ENCODE results near the gene HTR1D.
A peak's percentile ranks its signal among the peaks of the same experiment; 100 is the strongest.
"Not testable (repeated sequence)": the region's sequence is repeated elsewhere in the genome, so short reads cannot be mapped to it uniquely, and the experiment has no call there.

The HTR1D gene

DNA sequence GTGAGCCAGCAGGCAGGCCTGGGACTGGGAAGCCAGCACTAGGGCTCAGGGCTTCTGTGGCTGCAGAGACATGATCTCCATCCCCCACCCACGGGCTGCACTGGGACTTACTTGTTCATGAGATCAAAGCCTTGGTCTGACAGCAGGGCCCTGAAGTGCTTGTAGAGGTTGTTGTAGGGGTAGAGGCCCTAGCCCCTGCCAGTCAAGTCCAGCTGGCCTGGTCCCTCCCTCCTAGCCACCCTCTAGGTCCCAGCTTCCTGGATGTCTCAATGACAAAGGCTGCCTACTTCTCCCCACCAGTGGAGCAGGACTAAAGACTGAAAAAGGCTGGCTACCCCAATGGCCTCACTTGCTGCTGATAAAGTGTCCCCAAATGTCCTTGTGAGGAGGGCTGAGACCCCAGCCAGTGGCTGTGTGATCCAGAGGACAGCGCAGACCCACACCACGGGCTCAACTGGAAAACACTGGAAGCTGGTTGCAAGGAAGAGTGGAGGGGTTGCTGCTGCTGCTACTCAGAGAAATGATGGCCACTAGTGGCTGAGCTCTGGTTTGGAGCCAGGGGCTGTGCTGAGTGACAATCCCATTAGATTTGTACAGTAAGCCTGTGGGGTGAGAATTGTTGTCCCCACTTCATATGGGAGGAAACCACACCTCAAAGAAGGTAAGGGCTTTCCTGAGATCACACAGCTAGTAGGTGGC, 1.4 kb downstream of the HTR1D start:
- DNase-seq: no peak

DNA sequence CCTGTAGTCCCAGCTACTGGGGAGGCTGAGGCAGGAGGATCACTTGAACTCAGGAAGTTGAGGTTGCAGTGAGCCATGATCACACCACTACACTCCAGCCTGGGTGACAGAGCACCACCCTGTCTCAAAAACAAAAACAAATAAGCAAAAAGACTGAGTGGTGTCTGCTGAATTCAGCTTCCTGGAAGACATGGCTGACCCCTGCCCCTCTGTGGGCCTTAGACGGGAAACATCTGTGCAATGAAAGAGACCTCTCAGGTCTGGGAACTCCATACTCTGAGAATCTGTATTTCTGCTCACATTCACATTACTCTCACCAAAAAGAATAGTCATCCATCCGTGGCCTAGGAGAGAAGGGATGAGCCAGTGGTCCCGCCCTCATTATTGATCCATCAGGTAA, 2.0 kb downstream of the HTR1D start:
- DNase-seq: no peak

DNA sequence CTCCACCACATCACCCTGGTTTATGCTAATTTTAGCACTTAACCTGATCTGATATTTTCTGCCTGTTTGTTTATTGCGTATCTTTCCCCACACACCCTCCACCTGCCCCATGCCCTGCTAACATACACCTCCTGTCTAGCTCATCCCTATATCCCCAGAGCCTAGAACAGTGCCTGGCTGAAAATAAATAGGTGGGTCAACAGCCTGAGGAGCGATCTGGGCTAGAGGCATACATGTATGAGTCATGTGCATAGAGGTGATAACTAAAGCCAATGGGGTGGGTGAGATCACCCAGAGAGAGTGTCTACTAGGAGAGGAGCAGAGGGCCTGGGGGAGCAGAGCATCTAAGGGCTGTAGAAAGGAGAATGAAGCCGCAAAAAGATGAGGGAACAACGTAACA, 2.7 kb downstream of the HTR1D start:
- no peak for DNase-seq

DNA sequence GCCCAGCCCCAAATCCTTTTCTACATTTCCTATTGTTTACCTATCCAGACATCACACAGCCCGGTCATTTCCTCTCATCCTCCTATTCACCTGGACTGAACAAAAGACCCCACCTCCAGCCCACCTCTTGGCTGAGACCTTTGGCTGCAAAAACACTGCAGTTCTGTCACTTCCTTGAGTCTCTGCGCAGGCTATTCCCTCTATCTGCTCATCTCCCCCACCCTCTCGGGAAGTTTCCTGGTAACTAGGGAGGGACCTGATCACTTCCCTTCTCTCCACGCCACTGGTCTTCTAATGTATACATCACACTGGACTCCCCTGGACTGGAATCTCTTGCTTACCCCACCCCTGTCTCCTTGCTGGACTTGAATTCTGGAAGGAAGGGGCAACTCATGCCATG, 5.3 kb downstream of the HTR1D start:
- DNase-seq: no peak

DNA sequence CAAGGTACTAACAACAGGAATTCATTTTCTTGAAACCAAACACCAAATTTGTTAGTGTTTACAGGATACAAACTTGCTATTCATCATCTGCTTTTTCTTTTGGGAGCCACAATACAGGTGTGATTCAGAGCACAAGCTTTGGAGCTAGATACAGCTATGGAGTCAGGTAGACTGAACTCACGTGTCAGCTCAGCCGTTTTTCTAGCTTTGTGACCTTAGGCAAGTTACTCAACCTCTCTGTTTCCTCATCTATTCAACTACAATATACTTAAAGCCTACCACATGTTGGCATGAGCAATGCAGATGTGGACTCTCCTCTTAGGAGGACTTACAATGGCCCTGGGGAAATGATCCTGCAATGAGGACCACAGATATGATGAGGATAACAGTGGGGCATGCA, 6.3 kb downstream of the HTR1D start:
- DNase-seq: no peak

DNA sequence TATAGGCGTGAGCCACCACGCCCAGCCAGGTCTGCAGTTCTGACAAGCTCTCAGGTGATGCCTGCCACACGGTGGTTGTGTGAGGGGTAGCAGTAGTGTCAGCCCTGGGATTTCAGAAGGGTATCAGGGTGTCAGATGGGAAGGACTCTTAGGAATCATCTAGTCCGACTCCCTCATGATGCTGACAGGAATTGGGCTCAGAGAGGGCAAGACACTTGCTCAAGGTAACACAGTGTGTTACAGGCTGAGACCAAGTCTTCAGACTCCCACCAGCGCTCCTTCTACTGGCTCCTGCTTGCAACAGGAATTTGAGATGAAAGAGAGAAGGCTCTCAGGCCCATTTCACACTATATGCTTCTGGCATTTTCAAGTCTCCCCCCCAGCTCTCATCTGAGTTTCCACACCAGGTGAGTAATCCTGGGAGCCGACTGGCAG, 6.9 kb downstream of the HTR1D start:
- DNase-seq: no peak

DNA sequence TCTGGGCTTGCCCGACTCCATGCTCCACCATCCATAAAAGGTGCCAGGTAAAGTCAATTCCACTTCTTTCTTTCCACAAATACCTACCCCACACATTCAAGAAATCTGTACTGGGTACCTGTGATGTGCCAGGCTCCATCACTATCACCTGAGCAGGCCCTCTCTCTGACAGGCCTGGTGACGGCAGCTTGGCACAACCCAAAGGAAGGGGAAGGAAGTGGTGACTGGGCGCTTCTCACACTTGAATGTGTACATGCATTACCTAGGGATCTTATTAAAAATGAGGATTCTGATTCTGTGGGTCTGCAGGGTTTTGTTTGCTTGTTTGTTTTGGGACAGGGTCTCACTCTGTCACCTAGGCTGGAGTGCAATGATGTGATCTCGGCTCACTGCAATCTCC, 7.5 kb downstream of the HTR1D start:
- DNase-seq: no peak

DNA sequence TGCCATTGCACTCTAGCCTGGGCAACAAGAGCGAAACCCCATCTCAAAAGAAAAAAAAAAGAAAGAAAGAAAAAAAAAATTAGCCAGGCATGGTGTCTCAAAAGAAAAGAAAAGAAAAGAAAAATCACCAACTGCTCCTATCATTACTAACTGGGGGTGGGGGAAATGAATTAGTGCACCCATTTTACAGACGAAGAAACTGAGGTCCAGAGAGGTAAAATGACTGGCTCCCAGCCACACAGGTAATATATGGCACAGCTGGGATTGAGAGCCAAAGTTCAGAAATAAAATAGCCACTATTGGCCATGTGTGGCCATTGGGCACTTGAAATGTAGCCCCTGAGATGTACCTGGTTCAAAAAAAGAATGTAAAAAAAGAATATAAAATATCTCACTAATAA, 8.8 kb downstream of the HTR1D start:
- DNase-seq: no peak

DNA sequence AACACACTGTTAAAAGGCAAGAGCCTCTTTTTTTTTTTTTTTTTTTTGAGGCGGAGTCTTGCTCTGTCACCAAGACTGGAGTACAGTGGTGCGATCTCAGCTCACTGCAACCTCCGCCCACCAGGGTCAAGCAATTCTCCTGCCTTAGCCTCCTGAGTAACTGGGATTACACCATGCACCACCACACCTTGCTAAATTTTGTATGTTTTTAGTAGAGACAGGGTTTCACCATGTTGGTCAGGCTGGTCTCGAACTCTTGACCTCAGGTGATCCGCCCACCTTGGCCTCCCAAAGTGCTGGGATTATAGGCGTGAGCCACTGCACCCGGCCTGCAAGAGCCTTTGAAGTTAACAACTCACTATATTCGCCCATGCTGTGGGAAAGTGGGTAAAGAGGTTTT, 9.6 kb downstream of the HTR1D start:
- not testable (repeated sequence) for DNase-seq

DNA sequence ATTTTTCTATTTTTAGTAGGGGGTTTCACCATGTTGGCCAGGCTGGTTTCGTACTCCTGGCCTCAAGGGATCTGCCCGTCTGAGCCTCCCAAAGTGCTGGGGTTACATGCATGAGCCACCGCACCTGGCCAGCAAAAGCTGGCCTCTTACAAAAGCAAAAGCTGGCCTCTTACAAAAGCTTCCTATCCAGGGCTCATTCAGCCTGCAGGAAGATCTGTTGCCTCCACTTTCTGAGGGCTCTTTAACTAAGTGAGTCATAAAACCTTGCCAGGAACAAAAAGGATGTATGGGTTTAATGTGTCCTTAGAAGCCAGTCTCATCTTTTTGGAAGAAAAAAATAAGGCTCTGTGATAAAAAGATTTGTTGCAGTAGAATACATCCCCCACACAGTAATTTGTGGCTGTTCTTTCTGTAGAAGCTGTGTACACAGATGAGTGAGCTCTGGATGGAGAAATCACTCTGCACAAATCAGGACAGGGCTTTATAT, 15.0 kb downstream of the HTR1D start:
- DNase-seq: no peak

DNA sequence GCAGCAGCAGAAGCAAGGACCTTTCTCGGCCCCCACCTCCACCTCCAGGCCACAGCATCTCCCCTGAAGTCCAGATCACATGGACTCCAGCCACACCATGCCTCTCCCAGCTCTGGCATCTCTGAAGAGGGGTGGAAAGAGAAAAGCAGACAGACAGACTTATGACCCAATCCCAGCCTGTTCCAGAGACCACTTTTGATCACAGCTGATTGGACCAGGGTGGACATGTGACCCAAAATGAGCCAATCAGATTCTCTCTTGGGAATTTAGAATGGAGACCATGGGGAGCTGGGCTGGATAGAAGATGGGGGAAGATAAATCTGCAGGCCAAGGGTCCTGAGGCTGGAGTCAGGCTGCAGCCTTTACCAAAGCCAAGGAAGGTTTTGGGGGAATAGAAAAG, 16.4 kb downstream of the HTR1D start:
- DNase-seq: no peak

DNA sequence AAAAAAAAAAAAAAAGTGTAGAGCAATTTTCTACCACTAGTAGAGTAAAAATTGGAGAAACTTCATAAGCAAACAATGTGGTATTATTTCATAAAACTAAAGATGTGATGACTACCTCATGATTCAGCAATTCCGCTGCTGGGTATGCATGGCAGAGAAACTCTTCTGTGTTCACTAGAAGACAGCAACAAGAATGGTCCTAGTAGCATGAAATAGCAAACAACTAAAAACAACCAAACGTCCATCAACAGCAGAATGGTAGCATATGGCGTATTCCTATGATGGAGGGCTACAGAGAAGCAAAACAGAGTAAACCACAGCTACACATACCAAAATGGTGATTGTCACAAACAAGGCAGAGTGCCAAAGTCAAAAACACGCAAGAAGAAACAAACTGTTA, 18.9 kb downstream of the HTR1D start:
- DNase-seq: no peak

DNA sequence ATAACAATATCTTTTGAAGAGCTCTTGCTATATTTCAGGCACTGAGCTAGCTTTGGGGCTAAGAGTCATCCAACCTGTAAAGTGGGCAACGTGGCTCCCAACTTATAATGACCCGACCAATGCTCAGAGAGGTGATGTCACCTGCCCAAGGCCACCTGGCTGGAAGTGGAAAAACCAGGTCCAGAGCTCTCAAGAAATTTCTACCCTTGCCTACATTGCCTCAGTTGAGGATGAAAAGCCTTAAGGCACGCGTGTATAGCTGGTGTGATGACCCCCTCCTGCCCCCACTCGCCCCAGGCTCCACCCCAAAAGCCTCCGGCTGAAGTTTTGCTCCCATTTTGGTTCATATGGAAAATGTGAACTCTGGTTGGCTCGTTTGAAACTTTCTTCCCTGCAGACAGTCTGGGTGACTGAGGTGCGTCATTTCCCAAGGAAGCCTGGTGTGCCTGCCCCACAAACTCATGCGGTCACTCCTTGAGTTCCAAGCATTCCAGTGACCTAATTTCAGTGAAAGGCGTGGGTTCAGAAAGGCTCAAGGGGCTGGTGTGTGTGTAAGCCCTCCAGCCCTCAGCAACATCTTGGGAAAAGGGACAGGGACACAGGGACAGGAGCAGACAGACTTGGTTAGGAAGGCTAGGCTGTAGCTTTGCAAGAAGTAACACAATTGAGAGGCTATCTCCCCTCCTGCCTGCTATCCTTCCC, 20.5 kb downstream of the HTR1D start:
- DNase-seq: no peak

DNA sequence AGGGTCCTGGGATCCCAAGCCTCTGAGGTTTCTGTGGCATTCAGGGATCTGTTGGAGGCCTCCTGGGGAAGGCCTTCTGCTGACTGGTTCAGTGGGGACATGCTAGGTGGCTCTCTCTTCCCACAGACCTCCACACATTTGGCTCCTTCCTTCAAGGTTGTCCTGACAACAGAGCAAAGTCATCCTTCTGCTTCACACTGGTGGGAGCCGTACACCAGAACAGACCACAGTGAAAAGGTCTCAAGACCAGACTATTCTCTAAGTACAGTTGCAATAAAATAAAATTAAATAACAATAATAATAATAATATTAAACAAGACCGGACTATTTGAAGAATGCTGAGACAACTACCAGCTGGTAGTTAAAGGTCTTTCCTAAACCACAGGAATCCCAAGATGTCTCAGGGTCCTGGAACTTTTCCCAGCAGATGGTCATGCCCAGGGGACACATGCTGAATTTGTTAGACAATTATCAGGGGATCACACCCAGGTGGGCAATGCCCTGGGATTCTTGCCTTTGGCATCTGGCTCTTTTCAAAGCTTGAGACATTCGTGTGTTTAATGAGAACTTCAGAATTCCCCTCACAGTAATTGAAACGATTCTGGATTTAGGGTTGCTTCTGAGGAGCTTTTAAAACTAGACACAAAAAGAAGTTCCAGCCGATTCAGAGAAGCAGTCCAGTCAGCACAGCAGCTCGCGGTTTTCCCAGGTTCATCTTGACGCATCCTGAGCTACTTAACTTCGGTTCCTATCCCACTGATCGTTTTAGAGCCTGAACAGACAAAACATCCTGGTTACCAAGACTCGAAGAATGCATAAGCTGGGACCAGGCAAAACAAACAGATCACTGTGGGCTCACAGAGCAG, 22.9 kb downstream of the HTR1D start:
- DNase-seq: no peak

DNA sequence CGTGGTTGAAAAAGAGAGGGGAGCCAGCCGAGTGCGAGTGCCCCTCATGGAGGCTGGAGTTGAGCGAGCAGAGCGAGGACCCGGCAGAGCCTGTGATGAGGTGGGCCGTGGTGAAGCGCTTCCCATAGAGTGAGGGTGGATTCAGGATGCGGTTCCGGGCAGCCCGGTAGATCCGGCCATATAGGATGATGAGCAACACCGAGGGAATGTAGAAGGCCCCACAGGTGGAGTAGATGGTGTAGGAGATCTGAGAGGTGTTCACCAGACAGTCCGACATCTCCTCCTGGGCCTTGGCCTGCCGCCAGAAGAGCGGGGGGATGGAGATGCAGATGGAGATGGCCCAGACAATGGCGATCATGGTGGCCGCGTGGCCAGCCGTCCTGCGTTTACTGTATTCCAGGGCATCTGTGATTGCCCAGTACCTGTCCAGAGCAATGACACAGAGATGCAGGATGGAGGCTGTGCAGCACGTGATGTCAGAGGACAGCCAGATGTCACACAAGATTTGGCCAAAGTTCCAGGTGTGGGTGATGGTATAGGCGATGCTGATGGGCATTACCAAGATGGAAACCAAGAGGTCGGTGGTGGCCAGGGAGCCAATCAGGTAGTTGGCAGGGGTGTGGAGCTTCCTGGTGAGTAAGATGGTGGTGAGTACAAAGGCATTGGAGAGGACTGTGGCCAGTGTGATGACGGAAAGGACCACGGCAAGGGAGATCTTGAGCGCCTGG, 23.7 kb downstream of the HTR1D start:
- no peak for DNase-seq

DNA sequence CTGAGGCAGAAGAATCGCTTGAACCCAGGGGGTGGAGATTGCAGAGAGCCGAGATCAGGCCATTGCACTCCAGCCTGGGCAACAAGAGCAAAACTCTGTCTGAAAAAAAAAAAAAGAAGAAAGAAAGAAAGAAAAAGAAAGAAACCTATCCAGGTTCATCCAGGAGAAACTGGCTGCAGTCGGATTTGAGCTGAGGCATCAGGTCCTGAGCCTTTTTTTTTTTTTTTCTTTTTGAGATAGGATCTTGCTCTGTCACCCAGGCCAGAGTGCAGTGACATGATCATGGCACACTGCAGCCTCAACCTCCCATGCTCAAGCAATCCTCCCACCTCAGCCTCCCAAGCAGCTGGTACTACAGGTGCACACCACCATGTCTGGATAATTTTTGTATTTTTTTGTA, 26.1 kb downstream of the HTR1D start:
- no peak for DNase-seq

DNA sequence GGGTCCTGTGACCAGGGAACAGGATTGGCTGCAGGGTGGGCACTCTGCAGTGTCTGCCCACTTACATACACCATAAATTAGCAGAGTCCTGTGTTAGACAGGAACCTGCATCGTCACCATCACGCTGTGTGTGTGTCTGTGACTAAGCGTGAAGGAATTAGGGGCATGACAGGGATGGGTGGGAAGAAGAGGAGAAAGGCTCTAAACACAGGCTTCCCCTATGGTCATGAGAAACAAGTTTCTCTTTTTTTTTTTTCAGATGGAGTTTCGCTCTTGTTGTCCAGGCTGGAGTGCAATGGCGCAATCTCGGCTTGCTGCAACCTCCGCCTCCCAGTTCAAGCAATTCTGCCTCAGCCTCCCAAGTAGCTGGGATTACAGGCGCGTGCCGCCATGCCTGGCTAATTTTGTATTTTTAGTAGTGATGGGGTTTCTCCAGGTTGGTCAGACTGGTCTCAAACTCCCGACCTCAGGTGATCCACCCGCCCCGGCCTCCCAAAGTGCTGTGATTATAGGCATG, 28.3 kb downstream of the HTR1D start:
- not testable (repeated sequence) for DNase-seq

DNA sequence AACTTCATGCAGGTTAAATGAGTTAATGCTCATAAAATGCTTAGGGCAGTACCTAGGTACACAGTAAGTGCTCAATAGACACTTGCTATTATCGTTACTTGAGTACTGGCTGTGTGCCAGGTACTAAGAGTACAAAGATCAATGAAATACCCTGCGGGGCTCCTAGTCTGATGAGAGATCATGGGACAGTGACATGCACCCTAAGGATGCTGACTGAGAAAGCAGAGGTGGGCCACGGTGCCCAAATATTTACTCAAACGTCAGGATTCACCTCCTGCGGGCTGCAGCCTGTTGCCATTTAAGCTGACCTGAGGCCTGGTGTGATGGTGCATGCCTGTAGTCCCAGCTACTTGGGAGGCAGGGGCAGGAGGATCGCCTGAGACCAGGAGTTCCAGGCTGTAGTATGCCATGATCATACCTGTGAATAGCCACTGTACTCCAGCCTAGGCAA, 28.8 kb downstream of the HTR1D start:
- DNase-seq: no peak

DNA sequence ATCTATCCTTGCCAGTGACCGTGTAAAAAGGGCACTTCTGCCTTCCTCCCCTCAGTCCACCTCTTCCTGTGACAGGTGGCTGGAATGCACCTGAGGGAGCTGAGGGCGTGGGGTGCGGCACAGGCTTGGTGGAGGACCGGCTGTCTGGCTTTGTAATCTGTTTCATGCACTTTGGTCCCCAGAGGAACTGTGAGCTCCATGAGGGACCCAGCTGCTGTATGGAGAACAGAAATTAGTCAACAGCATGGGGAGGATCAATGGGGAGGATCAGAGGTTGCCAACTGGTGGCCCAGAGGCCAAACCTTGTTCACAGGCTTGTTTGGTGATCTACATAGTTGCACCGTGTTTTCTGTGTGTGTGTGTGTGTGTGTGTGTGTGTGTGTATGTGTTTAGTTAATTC, 29.7 kb downstream of the HTR1D start:
- no peak for DNase-seq

DNA sequence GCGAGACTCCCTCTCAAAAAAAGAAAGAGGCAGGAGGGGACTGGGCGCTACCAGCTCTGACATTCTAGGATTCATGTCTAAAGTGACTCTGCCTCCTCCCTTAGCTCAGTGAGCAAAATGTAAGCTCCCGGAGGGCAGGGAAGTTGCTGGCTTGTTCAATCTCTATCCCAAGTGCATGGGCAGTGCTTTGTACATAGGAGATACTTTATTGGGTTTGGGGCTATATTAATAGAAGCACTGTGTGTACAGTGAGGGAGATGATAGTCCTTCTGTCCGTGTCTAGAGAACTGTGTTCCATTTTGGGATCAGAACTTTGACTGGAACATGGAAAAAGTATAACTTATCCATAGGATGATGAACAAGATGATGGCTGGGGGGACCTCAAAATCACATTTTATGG, 31.9 kb downstream of the HTR1D start:
- no peak for DNase-seq

DNA sequence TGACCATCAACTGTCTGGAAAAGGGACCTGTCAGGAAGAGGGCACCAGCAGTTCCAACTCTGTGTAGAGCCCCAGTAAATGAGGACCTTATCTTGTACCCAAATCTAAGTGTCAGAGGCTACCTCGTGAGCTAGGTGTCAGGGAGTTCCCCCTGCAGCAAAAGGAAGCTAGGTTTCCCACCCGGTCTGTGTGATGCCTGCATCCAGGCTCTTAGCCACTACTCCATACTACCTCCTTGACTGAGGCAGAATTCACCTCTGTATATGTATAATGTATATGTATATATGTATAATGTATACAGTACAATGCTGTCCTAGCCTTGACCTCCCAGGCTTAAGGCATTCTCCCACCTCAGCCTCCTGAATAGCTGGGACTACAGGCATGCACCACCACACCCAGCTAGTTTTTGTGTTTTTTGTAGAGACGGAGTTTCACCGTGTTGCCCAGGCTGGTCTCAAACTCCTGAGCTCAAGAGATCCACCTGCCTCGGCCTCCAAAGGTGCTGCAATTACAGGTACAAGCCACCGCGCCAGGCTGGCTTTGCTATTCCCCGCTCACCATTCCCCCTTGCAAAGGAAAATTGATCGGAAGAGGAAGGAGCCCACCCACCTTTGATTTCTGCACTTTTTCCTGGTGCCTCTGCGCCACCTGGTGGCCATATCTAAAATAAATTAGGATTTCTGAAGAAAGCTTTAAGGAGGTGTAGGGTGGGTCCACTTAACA, 32.9 kb downstream of the HTR1D start:
- DNase-seq: peak; percentile 43

DNA sequence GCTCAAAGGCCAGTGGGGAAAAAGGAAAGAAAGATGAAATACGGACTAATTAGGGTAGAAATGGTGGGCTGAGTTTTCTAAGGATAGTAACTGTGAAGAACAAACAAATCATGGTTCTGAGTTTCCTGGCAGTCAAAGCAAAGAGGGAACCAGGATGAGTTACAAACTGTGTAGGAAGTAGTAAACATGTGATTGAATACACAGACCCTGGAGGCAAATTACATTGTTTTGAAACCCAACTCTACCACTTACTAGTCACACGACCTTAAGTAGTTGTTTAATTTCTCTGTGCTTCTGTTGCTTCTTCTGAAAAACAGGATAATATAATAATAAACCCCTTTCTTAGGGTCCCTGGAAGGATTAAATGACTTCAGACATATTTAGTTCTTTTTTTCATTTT, 37.4 kb downstream of the HTR1D start:
- no peak for DNase-seq
